ENCODE measurements around the gene TUFM.
"Not testable (repeated sequence)": the region's sequence is repeated elsewhere in the genome, so short reads cannot be mapped to it uniquely, and the experiment has no call there.

Gene TUFM

DNA sequence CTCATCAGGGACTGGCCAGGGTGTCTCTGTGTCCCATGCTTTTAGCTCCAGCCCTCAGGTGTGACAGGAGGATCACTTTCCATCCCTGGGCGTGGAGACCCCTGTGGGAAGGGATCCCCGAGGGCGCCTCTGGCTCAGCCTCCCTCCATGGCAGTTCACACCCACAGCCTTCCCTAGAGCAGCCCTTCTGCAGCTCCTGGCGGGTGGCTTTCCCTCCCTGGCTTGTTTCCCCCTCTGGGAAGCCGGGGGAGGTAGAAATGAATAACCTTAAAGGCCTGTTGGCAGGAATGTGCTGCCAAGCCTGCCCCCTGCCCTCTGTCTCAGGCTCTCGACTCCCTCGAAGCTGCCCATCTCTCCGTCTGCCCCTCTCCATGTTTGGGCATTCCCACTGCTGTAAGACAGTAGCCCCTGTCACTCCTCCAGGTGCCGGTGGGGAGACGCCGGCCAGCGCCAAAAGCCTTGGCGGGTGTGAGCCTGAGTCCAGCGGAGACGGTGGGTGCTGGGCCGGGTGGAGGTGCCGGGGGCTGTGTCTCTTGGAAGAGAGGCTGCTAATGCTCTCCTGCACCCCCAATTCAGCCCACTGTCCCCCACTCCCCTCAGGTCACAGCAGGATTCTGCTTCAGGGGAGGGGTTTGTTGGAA is 30.0 kb upstream of the TUFM start:
- no peak for FAIRE-seq
- DNase-seq (ENCODE audit: insufficient read length, low spot score) = no peak

DNA sequence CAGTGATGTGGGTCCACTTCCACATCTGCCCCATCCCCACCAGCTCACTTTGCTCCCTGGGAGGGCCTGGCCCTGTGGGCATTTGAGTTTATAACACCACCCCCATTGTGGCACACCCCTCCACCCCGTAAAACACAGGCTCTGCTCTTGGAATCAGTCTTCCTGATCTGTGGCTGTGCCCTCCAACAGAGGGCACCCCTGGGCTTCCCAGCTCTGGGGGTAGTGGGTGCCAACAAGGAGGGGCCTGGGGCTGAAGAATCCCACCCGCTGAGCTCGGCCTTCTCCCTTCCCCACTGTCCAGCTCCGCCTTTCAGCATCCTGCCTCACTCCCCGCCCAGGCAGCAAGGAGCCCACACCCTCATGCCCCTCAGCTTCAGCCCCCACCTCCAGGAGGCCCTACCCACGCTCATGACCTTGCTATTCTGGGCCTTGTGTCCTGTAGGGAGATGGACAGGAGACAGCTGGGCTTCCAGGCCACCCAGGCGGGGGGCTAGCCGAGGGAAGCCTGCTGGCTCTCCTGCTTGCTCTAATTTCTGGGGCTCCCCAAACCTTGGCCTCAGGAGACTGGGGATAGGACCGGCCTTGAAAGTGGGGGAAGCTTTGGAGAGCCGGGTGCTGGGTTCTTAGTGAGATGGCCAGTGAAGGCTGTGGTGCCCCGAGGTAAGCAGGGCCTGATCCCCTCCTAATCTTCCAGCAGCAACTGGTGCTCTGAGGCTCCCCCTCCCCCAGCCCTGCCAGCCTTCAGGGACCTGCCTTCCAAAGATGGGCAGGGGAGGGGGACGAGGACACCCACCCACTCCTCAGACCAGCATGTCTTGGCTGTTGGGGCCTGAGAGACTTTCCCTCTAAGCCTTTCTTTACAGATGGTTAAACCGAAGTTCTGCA is 29.2 kb upstream of the TUFM start:
- FAIRE-seq = no peak

DNA sequence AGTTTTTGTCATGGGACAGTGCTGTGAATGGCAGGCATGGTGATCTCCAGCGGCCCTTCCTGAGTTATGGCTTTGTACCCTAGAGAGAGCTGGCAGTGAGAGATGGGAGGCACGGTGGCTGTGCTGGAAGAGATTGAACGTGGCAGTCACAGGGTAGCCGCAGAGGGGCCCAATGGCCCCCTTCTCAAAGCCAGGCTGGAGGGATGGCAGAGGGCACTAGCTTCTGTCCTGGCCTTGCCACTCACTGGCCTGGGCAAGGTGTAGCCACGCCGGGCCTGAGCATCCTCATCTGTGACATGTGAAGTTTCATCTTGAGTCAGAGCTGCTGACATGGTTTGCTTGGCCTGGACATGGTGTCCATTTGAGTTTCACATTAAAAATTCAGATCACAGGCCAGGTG is 28.3 kb upstream of the TUFM start:
- FAIRE-seq (no peak), DNase-seq (ENCODE audit: insufficient read length, low spot score) (no peak)

More for the DNA sequence above, 29.2 kb upstream of the TUFM start:
- DNase-seq (ENCODE audit: insufficient read length, low spot score) = no peak

GRCh38 chr16:28873543-28874201 is 27.5 kb upstream of the TUFM start:
- DNase-seq (ENCODE audit: insufficient read length, low spot score) (no peak), FAIRE-seq (no peak)

- FAIRE-seq = no peak
Measured at GRCh38 chr16:28872952-28873351, 26.8 kb upstream of the TUFM start.

DNA sequence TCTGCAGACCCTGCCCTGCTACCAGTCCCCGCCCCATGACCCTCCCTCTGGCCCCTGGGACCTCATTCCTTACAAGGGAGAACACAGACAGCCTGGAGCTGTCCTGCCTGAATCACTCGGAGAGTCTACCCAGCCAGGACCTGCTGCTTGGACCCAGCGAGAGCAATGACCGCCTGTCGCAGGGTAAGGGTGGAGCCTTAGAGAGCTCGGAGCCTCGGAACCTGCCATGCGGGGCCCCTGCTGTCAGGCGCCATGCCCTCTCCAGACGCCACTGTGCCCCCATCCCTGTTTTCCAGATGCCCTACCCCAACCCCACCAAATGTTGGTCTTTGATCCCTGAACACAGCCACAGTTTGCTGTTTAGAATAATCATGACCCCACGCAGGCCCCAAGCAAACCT is 23.1 kb upstream of the TUFM start:
- DNase-seq (ENCODE audit: insufficient read length, low spot score) (no peak), FAIRE-seq (no peak)

More at GRCh38 chr16:28872952-28873351, 26.8 kb upstream of the TUFM start:
- DNase-seq (ENCODE audit: insufficient read length, low spot score) = no peak

DNA sequence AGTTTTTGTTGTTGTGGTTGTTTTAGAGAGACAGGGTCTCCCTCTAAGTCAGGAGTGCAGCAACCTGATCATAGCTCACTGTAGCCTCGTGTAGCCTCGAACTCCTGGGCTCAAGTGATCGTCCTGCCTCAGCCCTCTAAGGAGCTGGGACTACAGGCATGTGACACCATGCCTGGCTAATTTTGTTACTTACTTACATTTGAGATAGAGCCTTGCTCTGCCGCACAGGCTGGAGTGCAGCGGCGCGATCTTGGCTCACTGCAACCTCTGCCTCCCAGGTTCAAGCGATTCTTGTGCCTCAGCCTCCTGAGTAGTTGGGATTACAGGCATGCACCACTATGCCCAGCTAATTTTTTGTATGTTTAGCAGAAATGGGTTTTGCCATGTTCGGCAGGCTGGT is 21.5 kb upstream of the TUFM start:
- DNase-seq (ENCODE audit: insufficient read length, low spot score); FAIRE-seq: not testable (repeated sequence)

DNA sequence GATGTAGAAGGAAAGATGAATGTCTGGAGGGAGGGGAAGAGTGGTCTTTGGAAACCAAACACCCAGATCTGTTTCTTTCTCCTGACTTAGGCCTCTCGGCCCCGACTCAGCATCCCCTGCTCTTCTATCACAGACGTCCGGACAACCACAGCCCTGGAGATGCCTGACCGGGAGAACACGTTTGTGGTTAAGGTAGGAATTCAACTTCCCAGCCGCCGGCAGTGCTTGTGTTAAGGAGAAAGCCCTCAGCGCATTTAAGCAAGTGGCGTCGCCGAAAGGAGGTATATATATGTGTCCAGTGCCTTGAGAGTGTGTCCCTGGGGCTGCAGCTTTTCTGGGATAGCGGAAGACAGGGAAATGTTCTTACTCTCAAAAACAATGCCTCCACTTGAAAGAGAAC is 21.1 kb upstream of the TUFM start:
- FAIRE-seq = no peak

DNA sequence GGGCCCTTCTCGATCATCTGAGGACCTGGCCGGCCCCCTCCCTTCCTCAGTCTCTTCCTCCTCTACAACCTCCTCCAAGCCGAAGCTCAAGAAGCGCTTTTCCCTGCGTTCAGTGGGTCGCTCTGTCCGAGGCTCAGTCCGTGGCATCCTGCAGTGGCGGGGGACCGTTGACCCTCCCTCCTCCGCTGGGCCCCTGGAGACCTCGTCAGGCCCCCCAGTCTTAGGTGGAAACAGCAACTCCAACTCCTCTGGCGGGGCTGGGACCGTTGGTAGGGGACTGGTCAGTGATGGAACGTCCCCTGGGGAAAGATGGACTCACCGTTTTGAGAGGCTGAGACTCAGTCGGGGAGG is 20.3 kb upstream of the TUFM start:
- no peak for FAIRE-seq
- DNase-seq (ENCODE audit: insufficient read length, low spot score) = no peak

More for the DNA sequence above, 21.1 kb upstream of the TUFM start:
- no peak for DNase-seq (ENCODE audit: insufficient read length, low spot score)

- DNase-seq (ENCODE audit: insufficient read length, low spot score) = no peak
Measured at GRCh38 chr16:28865722-28866453, 19.7 kb upstream of the TUFM start.

GRCh38 chr16:28865001-28865688 is 19.0 kb upstream of the TUFM start:
- DNase-seq (ENCODE audit: insufficient read length, low spot score) (no peak), FAIRE-seq (no peak)

More at GRCh38 chr16:28865722-28866453, 19.7 kb upstream of the TUFM start:
- FAIRE-seq = no peak

- no peak for DNase-seq (ENCODE audit: insufficient read length, low spot score)
- FAIRE-seq = no peak
Measured at GRCh38 chr16:28863929-28864793, 18.0 kb upstream of the TUFM start.

DNA sequence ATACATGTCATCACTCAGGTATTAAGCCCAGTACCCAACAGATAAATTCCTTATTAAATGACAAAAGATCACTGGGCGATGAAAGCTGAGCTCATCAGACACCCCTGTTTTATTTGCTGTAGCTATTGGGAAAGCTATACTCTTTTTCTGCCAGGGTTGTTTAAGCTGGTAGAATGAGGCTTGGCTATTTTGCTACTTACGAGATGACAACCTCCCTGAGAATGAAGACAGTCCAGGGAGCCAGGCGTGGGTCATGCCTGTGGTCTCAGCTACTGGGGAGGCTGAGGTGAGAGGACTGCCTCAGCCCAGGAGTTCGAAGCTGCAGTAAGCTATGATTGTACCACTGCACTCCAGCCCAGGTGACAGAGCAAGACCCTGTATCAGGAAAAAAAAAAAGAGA is 13.2 kb upstream of the TUFM start:
- DNase-seq (ENCODE audit: insufficient read length, low spot score) = no peak
- no peak for FAIRE-seq

GRCh38 chr16:28858421-28858820 is 12.3 kb upstream of the TUFM start:
- DNase-seq (ENCODE audit: insufficient read length, low spot score) (no peak), FAIRE-seq (no peak)

- no peak for FAIRE-seq
- DNase-seq (ENCODE audit: insufficient read length, low spot score) = no peak
Measured at GRCh38 chr16:28846933-28847273, 755 bp upstream of the TUFM start.

DNA sequence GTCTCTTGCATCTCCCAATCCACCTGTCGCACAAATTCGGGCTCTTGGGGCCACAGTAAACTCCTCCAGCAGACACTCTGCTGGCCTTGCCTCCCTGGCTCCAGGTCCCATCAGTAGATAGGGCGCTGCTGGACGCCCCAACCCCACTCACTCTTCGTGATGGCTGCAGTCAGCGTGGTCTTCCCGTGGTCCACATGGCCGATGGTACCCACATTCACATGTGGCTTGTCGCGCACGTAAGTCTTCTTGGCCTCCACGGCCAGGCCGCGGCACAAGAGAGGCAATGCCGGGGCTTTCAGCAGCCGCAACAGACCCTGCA is 428 bp downstream of the TUFM start:
- DNase-seq (ENCODE audit: insufficient read length, low spot score) (no peak), FAIRE-seq (no peak)

DNA sequence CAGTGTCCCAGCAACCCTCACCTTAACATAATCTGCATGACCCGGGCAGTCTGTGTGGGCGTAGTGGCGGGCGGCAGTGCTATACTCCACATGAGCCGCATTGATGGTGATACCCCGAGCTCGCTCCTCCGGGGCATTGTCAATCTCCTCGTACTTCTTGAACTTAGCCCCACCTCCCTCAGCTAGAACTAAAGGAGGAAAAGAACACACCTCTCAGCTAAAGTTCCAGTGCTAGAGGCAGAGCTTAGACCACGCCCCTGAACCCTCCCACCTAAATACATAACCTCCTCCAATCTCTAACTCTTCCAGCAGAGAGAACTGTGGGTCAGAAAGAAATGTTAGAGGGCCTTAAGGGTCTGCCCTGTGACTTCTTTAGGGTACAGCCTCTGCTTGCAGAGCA is 855 bp downstream of the TUFM start:
- FAIRE-seq (no peak), DNase-seq (ENCODE audit: insufficient read length, low spot score) (no peak)

DNA sequence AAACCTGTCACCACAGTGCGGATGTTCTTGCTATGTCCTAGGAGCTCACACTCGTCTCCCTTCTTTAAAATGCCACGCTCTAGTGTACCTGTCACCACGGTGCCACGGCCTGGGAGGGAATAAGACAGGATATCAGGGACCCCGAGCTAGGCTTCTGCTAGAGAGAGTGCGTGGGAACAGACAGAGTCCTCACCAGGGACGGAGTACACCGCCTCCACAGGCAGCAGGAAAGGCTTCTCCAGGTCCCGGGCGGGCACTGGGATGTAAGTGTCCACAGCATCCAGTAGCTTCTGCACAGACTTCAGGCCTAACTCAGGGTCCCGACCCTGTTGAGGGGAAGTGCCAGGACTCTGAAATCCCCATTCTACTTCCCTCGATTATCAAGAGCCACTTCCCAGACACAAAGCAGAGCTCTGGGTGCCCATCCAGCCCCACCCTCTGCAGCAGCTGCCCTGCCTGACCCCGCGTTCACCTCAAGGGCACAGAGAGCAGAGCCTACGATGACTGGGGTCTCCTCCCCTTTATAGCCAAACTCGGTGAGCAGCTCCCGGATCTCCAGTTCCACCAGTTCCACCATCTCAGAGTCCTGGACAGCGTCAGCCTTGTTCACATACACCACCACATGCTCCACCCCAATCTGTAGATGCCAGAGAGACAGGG is 1.8 kb downstream of the TUFM start:
- FAIRE-seq = no peak

DNA sequence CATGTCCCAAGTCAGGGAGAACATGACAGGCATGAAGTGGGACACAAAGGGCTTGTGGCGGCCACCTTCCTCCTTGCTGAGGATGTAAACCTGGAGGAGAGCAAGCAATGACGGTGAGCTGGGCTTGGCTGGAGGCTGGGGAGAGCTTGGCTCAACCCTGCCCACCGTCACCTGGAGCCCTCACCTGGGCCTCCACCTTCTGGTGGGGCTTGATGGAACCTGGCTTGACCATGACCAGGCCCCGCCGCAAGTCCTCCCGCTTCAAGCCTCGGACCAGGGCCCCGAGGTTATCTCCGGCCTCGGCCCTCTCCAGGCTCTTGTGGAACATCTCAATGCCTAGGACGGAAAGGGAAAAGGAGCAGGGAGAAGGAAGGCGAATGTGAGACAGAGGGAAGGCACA is 2.4 kb downstream of the TUFM start:
- FAIRE-seq (no peak), DNase-seq (ENCODE audit: insufficient read length, low spot score) (no peak)

More for the DNA sequence above, 1.8 kb downstream of the TUFM start:
- no peak for DNase-seq (ENCODE audit: insufficient read length, low spot score)

All from HTR-8/SVneo (cell line).